GM12873 (cell line): Measurements from ENCODE around the gene C16orf74.

Source experiments
- TF ChIP-seq, protein P1 (sequence below): IDR thresholded peaks from 2 replicates; pipeline ENCODE4 v1.5.1; 2012; ENCODE audit warnings: low read depth, mild to moderate bottlenecking, moderate library complexity, low read length, control low read depth; ENCODE audit not compliant: insufficient read depth; ENCODE audit errors: missing control alignments

C16orf74 gene

DNA sequence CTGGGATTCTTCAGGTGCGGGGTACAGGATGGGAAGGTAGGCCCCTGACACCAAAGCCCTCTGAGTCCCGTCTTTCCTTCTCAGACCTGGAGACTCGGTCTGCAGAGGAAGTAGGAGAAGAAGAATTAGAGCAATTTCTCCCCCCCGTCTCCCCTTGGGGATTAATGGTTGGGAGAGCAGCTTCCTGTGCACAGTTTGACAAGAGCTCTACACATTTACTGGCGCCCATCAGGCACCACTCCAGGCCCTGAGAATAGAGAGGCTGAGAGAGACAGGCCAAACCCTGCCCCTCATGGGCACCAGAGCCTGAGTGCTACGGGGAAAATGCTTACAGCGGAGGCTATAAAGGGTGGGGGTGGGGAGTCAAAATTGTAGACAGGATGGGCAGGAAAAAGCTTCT is 3.5 kb upstream of the C16orf74 start:
- TF ChIP-seq, protein P1, sequence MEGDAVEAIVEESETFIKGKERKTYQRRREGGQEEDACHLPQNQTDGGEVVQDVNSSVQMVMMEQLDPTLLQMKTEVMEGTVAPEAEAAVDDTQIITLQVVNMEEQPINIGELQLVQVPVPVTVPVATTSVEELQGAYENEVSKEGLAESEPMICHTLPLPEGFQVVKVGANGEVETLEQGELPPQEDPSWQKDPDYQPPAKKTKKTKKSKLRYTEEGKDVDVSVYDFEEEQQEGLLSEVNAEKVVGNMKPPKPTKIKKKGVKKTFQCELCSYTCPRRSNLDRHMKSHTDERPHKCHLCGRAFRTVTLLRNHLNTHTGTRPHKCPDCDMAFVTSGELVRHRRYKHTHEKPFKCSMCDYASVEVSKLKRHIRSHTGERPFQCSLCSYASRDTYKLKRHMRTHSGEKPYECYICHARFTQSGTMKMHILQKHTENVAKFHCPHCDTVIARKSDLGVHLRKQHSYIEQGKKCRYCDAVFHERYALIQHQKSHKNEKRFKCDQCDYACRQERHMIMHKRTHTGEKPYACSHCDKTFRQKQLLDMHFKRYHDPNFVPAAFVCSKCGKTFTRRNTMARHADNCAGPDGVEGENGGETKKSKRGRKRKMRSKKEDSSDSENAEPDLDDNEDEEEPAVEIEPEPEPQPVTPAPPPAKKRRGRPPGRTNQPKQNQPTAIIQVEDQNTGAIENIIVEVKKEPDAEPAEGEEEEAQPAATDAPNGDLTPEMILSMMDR: no peak

DNA sequence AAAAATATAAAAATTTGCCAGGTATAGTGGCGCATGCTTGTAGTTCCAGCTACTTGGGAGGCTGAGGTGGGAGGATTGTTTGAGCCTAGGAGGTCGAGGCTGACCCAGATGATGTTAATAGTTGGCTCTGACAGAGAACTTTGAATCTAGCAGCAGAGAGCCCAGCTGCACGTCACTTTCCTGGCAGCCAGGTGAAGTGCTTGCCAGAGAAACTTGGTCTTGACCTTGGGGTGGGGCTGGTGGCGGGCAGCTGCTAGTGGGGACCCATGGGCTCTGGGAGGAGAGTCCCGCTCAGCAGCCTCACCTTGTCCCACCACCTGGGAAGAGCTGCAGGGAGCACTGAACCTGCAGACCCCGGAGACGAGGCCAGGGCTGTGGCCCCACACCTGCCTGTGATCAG is 3.1 kb upstream of the C16orf74 start:
- TF ChIP-seq, protein P1: no peak

DNA sequence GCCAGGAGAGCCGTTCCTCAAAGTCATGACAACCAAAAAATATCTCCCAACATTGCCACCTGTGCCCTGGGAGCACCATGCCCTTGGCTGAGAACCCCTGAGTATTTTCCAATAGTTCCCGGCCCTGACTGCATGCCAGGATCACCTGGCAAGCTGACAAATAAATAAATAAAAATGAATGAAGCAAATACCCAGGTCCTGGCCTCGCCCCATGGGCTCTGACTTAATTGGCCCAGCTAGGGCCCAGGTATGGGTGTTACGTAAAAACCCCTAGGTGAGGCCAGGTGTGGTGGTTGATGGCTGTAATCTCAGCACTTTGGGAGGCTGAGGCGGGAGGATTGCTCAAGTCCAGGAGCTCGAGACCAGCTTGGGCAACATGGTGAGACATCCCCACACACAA is 2.7 kb upstream of the C16orf74 start:
- TF ChIP-seq, protein P1: no peak

DNA sequence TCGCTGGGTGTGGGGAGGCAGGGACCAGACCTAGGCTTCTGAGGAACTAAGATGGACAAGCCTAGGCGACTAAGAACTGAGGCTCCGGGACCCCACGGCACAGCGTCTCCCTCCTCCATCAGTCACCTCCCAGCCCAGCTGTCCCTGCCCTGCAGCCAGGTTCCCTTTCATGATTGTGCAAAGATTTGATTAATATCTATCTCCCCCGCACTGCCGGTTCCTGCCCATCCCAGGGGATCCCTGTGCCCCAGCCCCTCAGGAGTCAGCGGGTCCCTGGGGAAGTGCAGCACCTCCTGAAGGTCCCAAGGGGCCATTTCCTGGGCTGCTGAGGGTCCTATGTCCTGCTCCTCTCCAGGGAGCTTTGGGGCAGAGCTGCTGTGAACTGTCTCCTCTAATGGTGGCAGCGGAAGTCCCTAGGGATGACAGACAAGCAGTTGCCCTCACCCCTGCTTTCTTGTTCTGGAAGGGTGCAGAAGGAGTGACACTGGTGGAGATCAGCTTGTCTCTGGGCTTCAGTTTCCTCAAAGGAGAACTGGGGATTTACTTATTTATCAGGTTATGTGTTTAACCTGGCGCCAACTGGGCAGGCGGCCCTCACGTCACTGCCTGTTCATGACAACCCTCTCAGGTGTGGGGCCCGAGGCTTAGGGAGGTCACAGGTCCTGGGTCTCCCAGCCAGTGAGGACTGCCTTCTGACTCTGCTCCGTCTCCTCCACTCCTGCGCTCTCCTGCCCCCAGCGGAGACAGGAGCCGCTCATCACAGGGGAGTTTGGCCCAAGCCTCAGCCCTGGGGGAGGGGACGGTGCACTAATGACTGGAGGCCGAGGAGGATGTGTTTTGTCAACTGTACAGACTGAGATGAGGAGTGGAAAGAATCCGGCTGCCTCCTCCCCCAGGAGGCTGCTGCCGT is 1.9 kb upstream of the C16orf74 start:
- TF ChIP-seq, protein P1: peak; percentile 54

DNA sequence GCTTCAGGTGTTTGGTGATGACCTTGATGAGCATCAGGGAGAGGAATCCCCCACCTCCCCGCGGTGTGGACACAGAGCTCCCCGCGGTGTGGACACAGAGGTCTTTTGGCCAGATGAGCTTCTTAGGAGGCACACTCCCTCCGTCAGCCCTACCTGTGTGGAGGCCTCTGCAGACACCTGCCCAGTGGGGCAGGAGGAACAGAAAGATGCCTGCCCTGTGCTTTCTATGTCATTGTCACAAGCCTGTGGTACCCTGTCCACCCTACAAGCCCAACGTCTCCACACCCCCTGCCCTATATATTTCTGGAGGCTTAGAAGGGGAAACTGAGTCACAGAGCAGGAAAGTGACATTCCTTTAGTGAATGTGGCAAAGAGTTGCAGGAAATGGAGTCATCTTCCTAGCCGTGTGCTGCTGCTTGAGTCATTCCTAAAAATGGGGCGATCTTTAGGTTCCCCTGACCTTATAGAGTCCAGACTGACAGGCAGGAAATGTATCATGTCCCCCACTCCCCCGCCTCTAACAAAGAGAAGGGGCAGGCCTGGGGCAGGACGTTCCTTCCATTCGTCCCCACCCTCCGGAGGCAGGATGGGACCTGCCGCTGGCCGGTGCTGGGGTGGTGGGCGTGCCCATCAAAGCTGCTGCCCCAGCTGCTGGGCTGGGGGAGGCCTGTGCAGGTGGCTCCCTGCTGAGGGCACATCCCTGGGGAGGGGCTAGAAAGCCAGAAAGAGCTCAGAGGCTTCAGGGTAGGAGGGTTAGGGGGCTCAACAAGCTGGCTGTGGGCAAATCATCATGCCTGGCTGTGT is 1.0 kb upstream of the C16orf74 start:
- TF ChIP-seq, protein P1: no peak

DNA sequence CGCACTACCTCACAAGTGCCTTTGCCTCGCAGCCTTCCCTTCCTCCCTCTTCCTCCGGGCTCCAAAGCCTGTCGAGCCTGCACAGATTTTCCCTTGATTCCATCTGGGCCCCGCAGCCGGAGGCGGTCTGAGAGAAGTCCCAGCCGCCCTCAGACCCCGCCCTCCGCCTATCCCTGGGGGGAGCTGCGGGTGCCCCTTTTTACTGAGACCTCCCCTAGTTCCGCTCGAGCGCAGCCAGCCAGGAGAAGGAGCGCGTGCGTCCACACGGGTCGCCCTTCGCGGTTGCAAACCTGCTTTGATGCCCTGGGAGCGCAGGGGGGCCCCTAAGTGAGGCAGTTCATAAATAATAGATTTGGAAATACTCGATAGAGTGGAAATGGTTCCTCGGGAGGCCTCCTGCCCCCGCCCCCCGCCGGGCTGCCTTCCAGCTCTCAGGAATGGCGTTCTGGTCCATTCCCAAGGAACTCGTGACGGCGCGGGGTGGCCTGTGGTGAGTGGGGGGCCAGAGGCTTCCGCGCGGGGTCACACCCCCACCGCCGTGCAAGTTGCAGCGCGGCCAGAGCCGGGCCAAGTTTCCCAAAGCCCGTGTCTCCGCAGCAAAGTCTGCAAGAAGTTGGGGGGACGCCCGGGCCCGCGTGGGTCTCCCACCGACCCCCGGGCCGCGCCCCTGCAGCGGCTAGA is 610 bp downstream of the C16orf74 start:
- TF ChIP-seq, protein P1: peak; percentile 29

DNA sequence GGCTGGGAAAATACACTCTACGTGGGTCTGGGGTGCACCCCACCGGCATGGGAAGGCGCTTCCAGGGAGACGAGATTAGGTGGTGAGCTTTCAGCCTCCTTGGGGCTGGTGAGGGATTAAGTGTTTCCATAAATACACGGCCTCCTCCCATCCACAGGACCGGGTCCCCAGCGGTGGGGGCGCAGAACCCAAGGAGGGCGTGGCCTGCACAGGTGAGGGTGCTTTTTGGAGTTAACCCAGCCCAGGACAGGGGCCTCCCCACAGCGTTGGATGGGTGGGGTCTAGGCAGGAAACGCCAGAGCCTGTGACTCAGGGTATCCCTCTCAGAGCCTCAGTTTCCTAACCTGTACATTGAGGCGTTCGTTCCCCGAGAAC is 1.1 kb downstream of the C16orf74 start:
- TF ChIP-seq, protein P1: no peak
